A549 (cell line): ENCODE results near the gene CACNA1E. TPM values are rescaled to one million over a fixed set of nuclear protein-coding genes. Genes with fewer than 3 reads are reported as not detected.

ENCODE experiments used
- ATAC-seq, 2 experiments: fragments of 200-7000 bp in 1 of 2; fragments of >200 bp in 1 of 2; cut with Nextera tagmentation in 1 of 2; cut with Tn5 transposase in 1 of 2; 3 replicates each; pipeline versions ENCODE4 v1.8.0 to v1.9.1; 2018 to 2020; ENCODE audit warnings: mild to moderate bottlenecking in 1 of 2, moderate library complexity in 1 of 2
- CTCF ChIA-PET: fragments of 300-600 bp; sonication (Branson Sonifier 250); formaldehyde crosslinking; extraction: SDS; loops from one replicate; lab custom pipeline; 2021; ENCODE audit warnings: antibody characterized with exemption, inconsistent platforms; lab: Yijun Ruan, JAX
- POLR2A ChIA-PET: fragments of 350-600 bp; formaldehyde crosslinking; extraction: SDS; loops from one replicate; lab custom pipeline; 2021; ENCODE audit warnings: antibody characterized with exemption, inconsistent platforms; lab: Yijun Ruan, JAX
- DNase-seq, 2 experiments: peaks; one replicate each; pipeline versions ENCODE4 v3.0.0 to v3.0.0-alpha.2; 2011 to 2016; ENCODE audit warnings: low read depth in 1 of 2, low spot score in 1 of 2
- FAIRE-seq: peaks from 2 replicates; lab custom pipeline; 2011; peaks lifted over from hg19 to GRCh38; lab: Jason Lieb, UNC
- H3K27ac ChIP-seq, 2 experiments: fragments of >200 bp; sonication (Bioruptor Twin); formaldehyde crosslinking; 3 replicates each; pipeline ENCODE4 v1.5.1; 2016 to 2017
- H3K4me1 ChIP-seq: fragments of >200 bp; sonication (Bioruptor Twin); formaldehyde crosslinking; 3 replicates; pipeline ENCODE4 v1.6.1; 2016
- H3K4me2 ChIP-seq: fragments of >200 bp; sonication (Bioruptor Twin); formaldehyde crosslinking; 3 replicates; pipeline ENCODE4 v1.6.1; 2016
- H3K4me3 ChIP-seq: fragments of >200 bp; sonication (Bioruptor Twin); formaldehyde crosslinking; 3 replicates; pipeline ENCODE4 v1.5.1; 2016
- H3K9me3 ChIP-seq: fragments of >200 bp; sonication (Bioruptor Twin); formaldehyde crosslinking; 3 replicates; pipeline ENCODE4 v1.6.1; 2016
- ATOH8 ChIP-seq: fragments of 250-450 bp; sonication (Bioruptor Pico); IDR thresholded peaks from 2 replicates; pipeline ENCODE4 v1.5.0; 2020; ENCODE audit warnings: low read depth, mild to moderate bottlenecking, moderate library complexity
- CHD2 ChIP-seq: fragments of 150-350 bp; IDR thresholded peaks from 2 replicates; pipeline ENCODE4 v1.6.1; 2014; ENCODE audit warnings: low read length; ENCODE audit not compliant: partially characterized antibody
- E2F6 ChIP-seq: IDR thresholded peaks from 2 replicates; pipeline ENCODE4 v1.6.1; 2012; ENCODE audit warnings: low read depth, borderline replicate concordance
- EHF ChIP-seq: fragments of 250-450 bp; sonication (Bioruptor Pico); IDR thresholded peaks from 2 replicates; pipeline ENCODE4 v1.5.0; 2020; ENCODE audit warnings: mild to moderate bottlenecking
- EHMT2 ChIP-seq: fragments of 200-600 bp; sonication (generic); IDR thresholded peaks from 2 replicates; pipeline ENCODE4 v1.6.1; 2016; ENCODE audit warnings: antibody characterized with exemption, low read depth, mild to moderate bottlenecking, moderate library complexity
- ELK1 ChIP-seq: fragments of 150-350 bp; IDR thresholded peaks from 2 replicates; pipeline ENCODE4 v1.6.1; 2014; ENCODE audit warnings: low read depth, mild to moderate bottlenecking, low read length
- ESRRA ChIP-seq: fragments of 150-350 bp; IDR thresholded peaks from 2 replicates; pipeline ENCODE4 v1.6.1; 2014; ENCODE audit warnings: mild to moderate bottlenecking, low read length, borderline replicate concordance
- FOSL2 ChIP-seq, 2 experiments: fragments of 450-650 bp in 1 of 2; fragments of >200 bp in 1 of 2; sonication (Bioruptor Twin) in 1 of 2; formaldehyde crosslinking; IDR thresholded peaks; 2 replicates each; pipeline versions ENCODE4 v1.5.0 to v1.6.1; 2016 to 2020; ENCODE audit warnings: mild to moderate bottlenecking in 1 of 2, moderate library complexity in 1 of 2
- JUN ChIP-seq, 2 experiments: fragments of >200 bp; sonication (Bioruptor Twin); formaldehyde crosslinking; IDR thresholded peaks; 2 replicates in 1 of 2; 3 replicates in 1 of 2; pipeline ENCODE4 v1.6.1; 2016 to 2017
- KDM1A ChIP-seq: fragments of 200-600 bp; sonication (generic); IDR thresholded peaks from 2 replicates; pipeline ENCODE4 v1.6.1; 2016; ENCODE audit warnings: low read depth, mild to moderate bottlenecking
- KDM5A ChIP-seq: fragments of 200-600 bp; sonication (generic); IDR thresholded peaks from 2 replicates; pipeline ENCODE4 v1.6.1; 2016; ENCODE audit warnings: antibody characterized with exemption, mild to moderate bottlenecking
- MAFK ChIP-seq: fragments of 450-650 bp; IDR thresholded peaks from 2 replicates; pipeline ENCODE4 v1.6.1; 2014; ENCODE audit not compliant: partially characterized antibody
- MYC ChIP-seq: IDR thresholded peaks from 2 replicates; pipeline ENCODE4 v1.6.1; 2012; ENCODE audit warnings: mild to moderate bottlenecking, inconsistent platforms, low read length, improper control_type of control experiment, borderline replicate concordance
- NFE2L2 ChIP-seq: fragments of 150-350 bp; conservative IDR thresholded peaks from 2 replicates; pipeline ENCODE4 v1.6.1; 2014; ENCODE audit warnings: low read length
- NPAS2 ChIP-seq: fragments of 250-450 bp; sonication (Bioruptor Pico); IDR thresholded peaks from 2 replicates; pipeline ENCODE4 v1.8.0; 2022; ENCODE audit warnings: mild to moderate bottlenecking, moderate library complexity, borderline replicate concordance
- PHF8 ChIP-seq: fragments of 200-600 bp; sonication (generic); IDR thresholded peaks from 2 replicates; pipeline ENCODE4 v1.6.1; 2016; ENCODE audit warnings: low read depth, mild to moderate bottlenecking, antibody characterized with exemption, moderate library complexity, borderline replicate concordance
- POLR2A ChIP-seq: IDR thresholded peaks from 2 replicates; pipeline ENCODE4 v1.6.1; 2012; ENCODE audit warnings: mild to moderate bottlenecking, low read length
- POLR2AphosphoS2 ChIP-seq: conservative IDR thresholded peaks from 2 replicates; pipeline ENCODE4 v1.6.1; 2012; ENCODE audit warnings: low read length, improper control_type of control experiment, inconsistent platforms
- RFX5 ChIP-seq: fragments of 450-650 bp; IDR thresholded peaks from 2 replicates; pipeline ENCODE4 v1.7.1; 2014; ENCODE audit warnings: antibody characterized with exemption, mild to moderate bottlenecking, moderate library complexity
- RNF2 ChIP-seq: fragments of 200-600 bp; sonication (generic); IDR thresholded peaks from 2 replicates; pipeline ENCODE4 v1.6.1; 2016; ENCODE audit warnings: low read depth, mild to moderate bottlenecking, antibody characterized with exemption, moderate library complexity, borderline replicate concordance
- ZSCAN20 ChIP-seq: fragments of 250-450 bp; sonication (Bioruptor Pico); IDR thresholded peaks from 2 replicates; pipeline ENCODE4 v1.8.0; 2022; ENCODE audit warnings: mild to moderate bottlenecking, moderate library complexity
- WGBS: methylation state at CpG from one replicate; pipeline ENCODE4 v1.1.6; 2017; ENCODE audit errors: missing lambda C conversion rate; 5-methylcytosine and 5-hydroxymethylcytosine counted together
- polyA plus RNA-seq, 4 experiments: library from polyadenylated mRNA; depleted of rRNA in 3 of 4; stranded (reverse); fragments of >200 nt; fragmentation: RNase III in 1 of 4; extraction: RNeasy Plus Mini Kit Qiagen cat#74134 plus additional on column Dnase treatment in 1 of 4; gene quantifications; 2 replicates in 3 of 4; 3 replicates in 1 of 4; pipeline ENCODE4 v1.2.3, GENCODE V29; 2011 to 2017
- TF ChIP-seq, protein P1 (sequence below): fragments of 250-450 bp; sonication (Bioruptor Pico); IDR thresholded peaks from 2 replicates; pipeline ENCODE4 v1.5.0; 2021; ENCODE audit warnings: mild to moderate bottlenecking, moderate library complexity, borderline replicate concordance

The CACNA1E gene
- polyA plus RNA-seq, 2 of the 4 experiments (the other 2 are of a cell fraction) = 0.01 TPM; not detected in 1

DNA sequence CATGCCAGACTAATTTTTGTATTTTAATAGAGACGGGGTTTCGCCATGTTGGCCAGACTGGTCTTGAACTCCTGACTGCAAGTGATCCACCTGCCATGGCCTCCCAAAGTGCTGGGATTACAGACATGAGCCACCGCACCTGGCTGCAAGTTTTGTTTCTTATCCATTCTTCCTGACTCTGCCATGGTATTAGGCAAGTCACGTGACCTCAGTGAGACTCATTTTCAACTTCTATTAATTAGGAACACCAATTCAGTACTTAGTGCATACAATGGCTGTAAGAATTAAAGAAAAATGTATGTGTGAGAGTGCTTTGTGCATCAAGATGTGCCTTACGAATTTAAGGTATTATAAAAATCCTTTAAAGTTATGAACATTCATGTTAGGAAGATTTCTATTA, 111.2 kb downstream of the CACNA1E start (continued):
- TF ChIP-seq RNF2 = no peak
- TF ChIP-seq JUN (IDR thresholded peaks at IDR 0.05) = no peak
- no peak for TF ChIP-seq POLR2AphosphoS2
- TF ChIP-seq, all 56 proteins: peak for 0

- Histone ChIP-seq H3K4me1 (no peaks in the 10 kb centered on the region), H3K27ac (no peak overlapping the region), H3K4me3 (no peak overlapping the region), H3K9me3 (no peaks in the 10 kb centered on the region), H3K4me2 (no peak overlapping the region)
- ChIA-PET CTCF (no interaction called here), POLR2A (no interaction called here)
- no peak for ATAC-seq
- WGBS = 1% methylated on average over 6 of the region's 6 CpGs
- no peak for FAIRE-seq
- no peak for DNase-seq
- TF ChIP-seq ESRRA = no peak
- TF ChIP-seq NPAS2 (CRISPR knock-in tag) = no peak
- no peak for TF ChIP-seq FOSL2 (IDR thresholded peaks at IDR 0.05)
- TF ChIP-seq FOSL2 (CRISPR knock-in tag; IDR thresholded peaks at IDR 0.05) = no peak
- TF ChIP-seq, all 56 proteins: peak for 0
Observed at GRCh38 chr1:181595234-181595633, 111.9 kb downstream of the CACNA1E start.

GRCh38 chr1:181601186-181601950, 118.1 kb downstream of the CACNA1E start:
- Histone ChIP-seq H3K4me3 (no peak overlapping the region), H3K4me2 (no peak overlapping the region), H3K27ac (no peak overlapping the region), H3K4me1 (no peaks in the 10 kb centered on the region), H3K9me3 (no peaks in the 10 kb centered on the region)
- DNase-seq (no peak), ATAC-seq (no peak), FAIRE-seq (no peak)
- ChIA-PET CTCF (interaction anchor here (0.7 to 1.2 kb wide), 2 partner anchors 32 to 1787 kb away, joined by 3 read pairs; no protein-coding TSS in a partner anchor), POLR2A (no interaction called here)
- 2% methylated on average over 4 of the region's 4 CpGs for WGBS
- TF ChIP-seq PHF8 (no peak), ELK1 (no peak), RFX5 (no peak), CHD2 (no peak), ZSCAN20 (CRISPR knock-in tag) (no peak), POLR2A (no peak)

DNA sequence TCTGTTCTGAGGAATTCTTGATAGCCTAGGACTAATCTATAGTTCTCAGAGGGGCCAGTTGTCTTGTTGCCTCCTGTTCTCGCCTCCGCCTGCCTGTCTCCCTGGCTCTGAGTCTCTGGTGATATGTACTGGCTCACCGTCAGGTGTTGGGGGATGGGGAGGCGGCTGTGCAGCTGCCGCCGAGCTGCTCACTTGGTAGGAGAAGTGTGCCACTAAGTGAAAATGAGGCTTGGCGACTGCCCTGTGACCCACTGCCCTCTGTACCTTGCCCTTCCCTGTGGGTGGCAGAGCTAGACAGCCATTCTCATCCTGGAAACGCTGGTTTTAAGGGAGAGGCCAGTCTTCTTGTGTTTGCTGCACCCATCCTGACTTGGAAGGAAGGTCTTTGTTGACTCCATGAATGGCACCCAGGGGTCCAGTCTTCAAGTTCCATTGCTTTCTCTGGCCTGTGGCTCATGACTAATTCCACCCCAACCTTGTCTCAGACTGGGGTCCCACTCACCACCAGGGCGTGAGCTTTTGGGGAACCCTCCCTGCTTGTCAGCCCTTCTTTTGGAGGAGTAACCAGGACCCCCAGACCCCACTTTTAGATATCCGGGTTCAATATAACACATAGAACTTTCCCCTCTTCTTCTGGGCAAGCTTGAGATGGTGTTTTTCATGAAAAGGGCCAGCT, 120.6 kb downstream of the CACNA1E start:
- Histone ChIP-seq H3K9me3 (no peaks in the 10 kb centered on the region), H3K4me2 (no peak overlapping the region), H3K27ac (no peak overlapping the region), H3K4me1 (no peaks in the 10 kb centered on the region)
- ChIA-PET POLR2A (no interaction called here), CTCF (no interaction called here)
- DNase-seq (no peak), FAIRE-seq (no peak), ATAC-seq (no peak)
- TF ChIP-seq KDM1A (no peak), MAFK (no peak), NFE2L2 (no peak), RNF2 (no peak), ELK1 (no peak), KDM5A (no peak), MYC (no peak), ESRRA (no peak), FOSL2 (IDR thresholded peaks at IDR 0.05) (no peak), FOSL2 (CRISPR knock-in tag; IDR thresholded peaks at IDR 0.05) (no peak), E2F6 (no peak), ATOH8 (no peak), NPAS2 (CRISPR knock-in tag) (no peak), EHMT2 (no peak), EHF (CRISPR knock-in tag) (no peak), JUN (IDR thresholded peaks at IDR 0.05) (no peak)
- TF ChIP-seq, protein P1, sequence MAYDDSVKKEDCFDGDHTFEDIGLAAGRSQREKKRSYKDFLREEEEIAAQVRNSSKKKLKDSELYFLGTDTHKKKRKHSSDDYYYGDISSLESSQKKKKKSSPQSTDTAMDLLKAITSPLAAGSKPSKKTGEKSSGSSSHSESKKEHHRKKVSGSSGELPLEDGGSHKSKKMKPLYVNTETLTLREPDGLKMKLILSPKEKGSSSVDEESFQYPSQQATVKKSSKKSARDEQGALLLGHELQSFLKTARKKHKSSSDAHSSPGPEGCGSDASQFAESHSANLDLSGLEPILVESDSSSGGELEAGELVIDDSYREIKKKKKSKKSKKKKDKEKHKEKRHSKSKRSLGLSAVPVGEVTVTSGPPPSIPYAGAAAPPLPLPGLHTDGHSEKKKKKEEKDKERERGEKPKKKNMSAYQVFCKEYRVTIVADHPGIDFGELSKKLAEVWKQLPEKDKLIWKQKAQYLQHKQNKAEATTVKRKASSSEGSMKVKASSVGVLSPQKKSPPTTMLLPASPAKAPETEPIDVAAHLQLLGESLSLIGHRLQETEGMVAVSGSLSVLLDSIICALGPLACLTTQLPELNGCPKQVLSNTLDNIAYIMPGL (CRISPR knock-in tag) = no peak
- TF ChIP-seq, all 56 proteins: peak for 0
- 18% methylated on average over 6 of the region's 10 CpGs for WGBS
- H3K4me3 ChIP-seq = no peak overlapping the region
